ENCODE measurements around the gene PCYT1A. TPM values are rescaled to one million over a fixed set of nuclear protein-coding genes. Genes with fewer than 3 reads are reported as not detected.

PCYT1A gene
- total and polyA plus RNA-seq, 2 of the 13 experiments (the other 11 are each of a cell fraction or from before 2014, with no cell fraction given): 26.4 to 45.3 TPM

- TF ChIP-seq ZNF576 (CRISPR knock-in tag; IDR thresholded peaks at IDR 0.05) (no peak), ZNF569 (CRISPR knock-in tag; IDR thresholded peaks at IDR 0.05; ENCODE audit: borderline replicate concordance) (no peak), HIVEP1 (CRISPR knock-in tag; IDR thresholded peaks at IDR 0.05) (no peak; the same call in 1 of the 2 replicates), POGZ (CRISPR knock-in tag; IDR thresholded peaks at IDR 0.05) (peak; percentile 36; the same call in 1 of the 2 replicates), ZFYVE20 (CRISPR knock-in tag; IDR thresholded peaks at IDR 0.05; ENCODE audit: borderline replicate concordance, low read depth) (0 out of 2 replicates have a peak, but pooled peaks have one; percentile 69), ATM (IDR thresholded peaks at IDR 0.05; ENCODE audit: borderline replicate concordance) (no peak), ZBTB37 (CRISPR knock-in tag; IDR thresholded peaks at IDR 0.05) (no peak), ELF1 (CRISPR knock-in tag; IDR thresholded peaks at IDR 0.05) (0 out of 2 replicates have a peak, but pooled peaks have one; percentile 24), TCF12 (IDR thresholded peaks at IDR 0.05) (no peak), TCF12 (CRISPR knock-in tag; IDR thresholded peaks at IDR 0.05) (no peak; the same call in 1 of the 2 replicates), TAF1 (CRISPR knock-in tag; IDR thresholded peaks at IDR 0.05) (peak; percentile 81), UBTF (CRISPR knock-in tag; IDR thresholded peaks at IDR 0.05) (peak; percentile 81), RAD51 (IDR thresholded peaks at IDR 0.05; ENCODE audit: borderline replicate concordance) (no peak), RARA (CRISPR knock-in tag; IDR thresholded peaks at IDR 0.05) (no peak), XRCC5 (optimal IDR thresholded peaks at IDR 0.05; ENCODE audit: low read length) (no peak), BCLAF1 (IDR thresholded peaks at IDR 0.05) (no peak), HOXA7 (CRISPR knock-in tag; IDR thresholded peaks at IDR 0.05) (no peak), MBNL3 (CRISPR knock-in tag; conservative IDR thresholded peaks at IDR 0.05) (no peak), SIN3B (IDR thresholded peaks at IDR 0.05; ENCODE audit: low read length) (no peak), THAP11 (CRISPR knock-in tag; IDR thresholded peaks at IDR 0.05) (peak; percentile 50)
- TF ChIP-seq, protein P1, sequence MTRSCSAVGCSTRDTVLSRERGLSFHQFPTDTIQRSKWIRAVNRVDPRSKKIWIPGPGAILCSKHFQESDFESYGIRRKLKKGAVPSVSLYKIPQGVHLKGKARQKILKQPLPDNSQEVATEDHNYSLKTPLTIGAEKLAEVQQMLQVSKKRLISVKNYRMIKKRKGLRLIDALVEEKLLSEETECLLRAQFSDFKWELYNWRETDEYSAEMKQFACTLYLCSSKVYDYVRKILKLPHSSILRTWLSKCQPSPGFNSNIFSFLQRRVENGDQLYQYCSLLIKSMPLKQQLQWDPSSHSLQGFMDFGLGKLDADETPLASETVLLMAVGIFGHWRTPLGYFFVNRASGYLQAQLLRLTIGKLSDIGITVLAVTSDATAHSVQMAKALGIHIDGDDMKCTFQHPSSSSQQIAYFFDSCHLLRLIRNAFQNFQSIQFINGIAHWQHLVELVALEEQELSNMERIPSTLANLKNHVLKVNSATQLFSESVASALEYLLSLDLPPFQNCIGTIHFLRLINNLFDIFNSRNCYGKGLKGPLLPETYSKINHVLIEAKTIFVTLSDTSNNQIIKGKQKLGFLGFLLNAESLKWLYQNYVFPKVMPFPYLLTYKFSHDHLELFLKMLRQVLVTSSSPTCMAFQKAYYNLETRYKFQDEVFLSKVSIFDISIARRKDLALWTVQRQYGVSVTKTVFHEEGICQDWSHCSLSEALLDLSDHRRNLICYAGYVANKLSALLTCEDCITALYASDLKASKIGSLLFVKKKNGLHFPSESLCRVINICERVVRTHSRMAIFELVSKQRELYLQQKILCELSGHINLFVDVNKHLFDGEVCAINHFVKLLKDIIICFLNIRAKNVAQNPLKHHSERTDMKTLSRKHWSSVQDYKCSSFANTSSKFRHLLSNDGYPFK (CRISPR knock-in tag; IDR thresholded peaks at IDR 0.05; ENCODE audit: borderline replicate concordance): no peak
These were observed 30.4 kb upstream of the PCYT1A start, which contains the start of gene DYNLT2B (continued) for GRCh38 chr3:196317687-196318467.
